B cell (primary cell): Measurements from ENCODE around the gene MATR3.

Experiments used
- EZH2 ChIP-seq: IDR thresholded peaks from 2 replicates; pipeline ENCODE4 v1.6.1; 2012; ENCODE audit warnings: borderline replicate concordance, low read depth, mild to moderate bottlenecking, moderate library complexity, low read length; ENCODE audit not compliant: insufficient read depth, poor library complexity, severe bottlenecking
- TF ChIP-seq, protein P1 (sequence below): fragments of 200-600 bp; IDR thresholded peaks from one replicate; pipeline ENCODE4 v1.8.0; 2022; ENCODE audit warnings: antibody characterized with exemption, mild to moderate bottlenecking

- TF ChIP-seq, protein P1, sequence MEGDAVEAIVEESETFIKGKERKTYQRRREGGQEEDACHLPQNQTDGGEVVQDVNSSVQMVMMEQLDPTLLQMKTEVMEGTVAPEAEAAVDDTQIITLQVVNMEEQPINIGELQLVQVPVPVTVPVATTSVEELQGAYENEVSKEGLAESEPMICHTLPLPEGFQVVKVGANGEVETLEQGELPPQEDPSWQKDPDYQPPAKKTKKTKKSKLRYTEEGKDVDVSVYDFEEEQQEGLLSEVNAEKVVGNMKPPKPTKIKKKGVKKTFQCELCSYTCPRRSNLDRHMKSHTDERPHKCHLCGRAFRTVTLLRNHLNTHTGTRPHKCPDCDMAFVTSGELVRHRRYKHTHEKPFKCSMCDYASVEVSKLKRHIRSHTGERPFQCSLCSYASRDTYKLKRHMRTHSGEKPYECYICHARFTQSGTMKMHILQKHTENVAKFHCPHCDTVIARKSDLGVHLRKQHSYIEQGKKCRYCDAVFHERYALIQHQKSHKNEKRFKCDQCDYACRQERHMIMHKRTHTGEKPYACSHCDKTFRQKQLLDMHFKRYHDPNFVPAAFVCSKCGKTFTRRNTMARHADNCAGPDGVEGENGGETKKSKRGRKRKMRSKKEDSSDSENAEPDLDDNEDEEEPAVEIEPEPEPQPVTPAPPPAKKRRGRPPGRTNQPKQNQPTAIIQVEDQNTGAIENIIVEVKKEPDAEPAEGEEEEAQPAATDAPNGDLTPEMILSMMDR = no peak
- no peak for TF ChIP-seq EZH2
These were observed 49.9 kb downstream of the MATR3 start for GRCh38 chr5:139343476-139343875.
